ENCODE measurements around the gene GAS2L1.

GRCh38 chr22:29334148-29334547 is 27.7 kb downstream of the GAS2L1 start:
- TF ChIP-seq, protein P1, sequence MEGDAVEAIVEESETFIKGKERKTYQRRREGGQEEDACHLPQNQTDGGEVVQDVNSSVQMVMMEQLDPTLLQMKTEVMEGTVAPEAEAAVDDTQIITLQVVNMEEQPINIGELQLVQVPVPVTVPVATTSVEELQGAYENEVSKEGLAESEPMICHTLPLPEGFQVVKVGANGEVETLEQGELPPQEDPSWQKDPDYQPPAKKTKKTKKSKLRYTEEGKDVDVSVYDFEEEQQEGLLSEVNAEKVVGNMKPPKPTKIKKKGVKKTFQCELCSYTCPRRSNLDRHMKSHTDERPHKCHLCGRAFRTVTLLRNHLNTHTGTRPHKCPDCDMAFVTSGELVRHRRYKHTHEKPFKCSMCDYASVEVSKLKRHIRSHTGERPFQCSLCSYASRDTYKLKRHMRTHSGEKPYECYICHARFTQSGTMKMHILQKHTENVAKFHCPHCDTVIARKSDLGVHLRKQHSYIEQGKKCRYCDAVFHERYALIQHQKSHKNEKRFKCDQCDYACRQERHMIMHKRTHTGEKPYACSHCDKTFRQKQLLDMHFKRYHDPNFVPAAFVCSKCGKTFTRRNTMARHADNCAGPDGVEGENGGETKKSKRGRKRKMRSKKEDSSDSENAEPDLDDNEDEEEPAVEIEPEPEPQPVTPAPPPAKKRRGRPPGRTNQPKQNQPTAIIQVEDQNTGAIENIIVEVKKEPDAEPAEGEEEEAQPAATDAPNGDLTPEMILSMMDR (IDR thresholded peaks at IDR 0.05; ENCODE audit: insufficient read depth, low read length, poor library complexity, severe bottlenecking), result no peak
- no peak for TF ChIP-seq EZH2phosphoT487 (conservative IDR thresholded peaks at IDR 0.05; ENCODE audit: low read length)

All from SU-DHL-6 (cell line).